ENCODE data around the gene AP4B1. TPM values are rescaled to one million over a fixed set of nuclear protein-coding genes. Genes with fewer than 3 reads are reported as not detected.

AP4B1 gene
- total RNA-seq, 1 experiment from 2014 or later, result 11.1 TPM

- TF ChIP-seq CEBPB (IDR thresholded peaks at IDR 0.05; ENCODE audit: low read depth) (no peak), POLR2AphosphoS5 (IDR thresholded peaks at IDR 0.05; ENCODE audit: low read depth, low read length) (no peak), EZH2 (IDR thresholded peaks at IDR 0.05) (no peak), ZFX (IDR thresholded peaks at IDR 0.05) (no peak), ZBTB33 (IDR thresholded peaks at IDR 0.05; ENCODE audit: extremely low read depth, insufficient replicate concordance, low read length) (no peak), REST (IDR thresholded peaks at IDR 0.05; ENCODE audit: low read depth) (no peak), SP1 (IDR thresholded peaks at IDR 0.05; ENCODE audit: low read depth) (no peak), ELF1 (IDR thresholded peaks at IDR 0.05; ENCODE audit: borderline replicate concordance, low read depth) (no peak), ZNF274 (IDR thresholded peaks at IDR 0.05; ENCODE audit: low read depth, low read length) (no peak), YY1 (IDR thresholded peaks at IDR 0.05; ENCODE audit: extremely low read depth, insufficient replicate concordance, low read depth, low read length) (no peak), JUND (IDR thresholded peaks at IDR 0.05) (no peak), FOSL1 (IDR thresholded peaks at IDR 0.05; ENCODE audit: low read depth) (no peak), RAD21 (IDR thresholded peaks at IDR 0.05; ENCODE audit: low read depth) (no peak), ATF3 (IDR thresholded peaks at IDR 0.05) (no peak), TCF7L2 (IDR thresholded peaks at IDR 0.05; ENCODE audit: borderline replicate concordance, extremely low read depth, insufficient read depth, insufficient read length) (no peak), SRF (IDR thresholded peaks at IDR 0.05; ENCODE audit: low read depth) (no peak), MAX (IDR thresholded peaks at IDR 0.05) (no peak), CBX3 (IDR thresholded peaks at IDR 0.05; ENCODE audit: low read depth) (no peak), EZH2phosphoT487 (IDR thresholded peaks at IDR 0.05; ENCODE audit: borderline replicate concordance) (no peak)
- Histone ChIP-seq H3K36me3 (ENCODE audit: control insufficient read depth in 1 of 2, insufficient read depth in 2 of 2, low read length in 2 of 2) (peaks cover 10 to 11% of the 10 kb centered on the region in 2 experiments; a peak in 3 of 4 replicates), H3K4me1 (ENCODE audit: control insufficient read depth in 1 of 2, insufficient read depth in 2 of 2, low read length in 2 of 2) (no peaks in the 10 kb centered on the region), H3K27ac (ENCODE audit: low read depth, low read length) (no peak overlapping the region), H3K9me2 (ENCODE audit: insufficient read depth) (no peaks in the 10 kb centered on the region), H3K27me3 (ENCODE audit: insufficient read depth, low read length) (no peaks in the 10 kb centered on the region), H3K9me3 (ENCODE audit: control insufficient read depth in 1 of 2, insufficient read depth in 1 of 2, low read depth in 1 of 2, low read length in 2 of 2) (no peaks in the 10 kb centered on the region), H3K79me2 (ENCODE audit: insufficient read depth, low read length) (peaks cover 56% of the 10 kb centered on the region), H3K9ac (ENCODE audit: low read length) (no peak overlapping the region), H2AFZ (ENCODE audit: low read depth, low read length, poor library complexity, severe bottlenecking) (no peak overlapping the region), H4K20me1 (ENCODE audit: insufficient read depth) (no peaks in the 10 kb centered on the region), H3K4me3 (replicated peaks in 1 of 2; ENCODE audit: low read depth in 1 of 2, low read length in 2 of 2) (no peak overlapping the region), H3K4me2 (ENCODE audit: low read length) (no peak overlapping the region)
- no peak for DNase-seq (ENCODE audit: low read depth, low spot score)
- POLR2A ChIA-PET, result no interaction called here
- no TSS peak for BruUV-seq (replicated peaks)
- RAD21 ChIA-PET (ENCODE audit: low non-redundant PET in 1 of 2, low total read pairs in 2 of 2, uncharacterized antibody in 2 of 2, unreplicated experiment in 2 of 2), result no interaction called here
- CTCF ChIA-PET, result no interaction called here
- no peak for ATAC-seq
- intact Hi-C loops (cut with micrococcal nuclease), result no loop called here
Observed at GRCh38 chr1:113940365-113941244, 36.0 kb upstream of the AP4B1 start.
